ENCODE measurements around the gene HOXA10. TPM values are rescaled to one million over a fixed set of nuclear protein-coding genes. Genes with fewer than 3 reads are reported as not detected.

Gene HOXA10
- total RNA-seq, 1 experiment from 2014 or later = 19.6 TPM

GRCh38 chr7:27176962-27177794, 3.1 kb upstream of the HOXA10 start:
- Histone ChIP-seq H3K4me2 (ENCODE audit: low read length) (no peak overlapping the region), H3K9ac (ENCODE audit: low read length) (no peak overlapping the region), H3K9me3 (ENCODE audit: control insufficient read depth in 1 of 2, insufficient read depth in 1 of 2, low read depth in 1 of 2, low read length in 2 of 2) (no peaks in the 10 kb centered on the region), H3K27ac (ENCODE audit: low read depth, low read length) (no peak overlapping the region), H3K79me2 (ENCODE audit: insufficient read depth, low read length) (peaks cover 27% of the 10 kb centered on the region), H3K36me3 (ENCODE audit: control insufficient read depth in 1 of 2, insufficient read depth in 2 of 2, low read length in 2 of 2) (no peaks in the 10 kb centered on the region), H3K9me2 (ENCODE audit: insufficient read depth) (no peaks in the 10 kb centered on the region), H3K4me1 (ENCODE audit: control insufficient read depth in 1 of 2, insufficient read depth in 2 of 2, low read length in 2 of 2) (peaks cover 26 to 51% of the 10 kb centered on the region in 2 experiments), H3K27me3 (ENCODE audit: insufficient read depth, low read length) (no peaks in the 10 kb centered on the region), H2AFZ (ENCODE audit: low read depth, low read length, poor library complexity, severe bottlenecking) (no peak overlapping the region), H4K20me1 (ENCODE audit: insufficient read depth) (no peaks in the 10 kb centered on the region), H3K4me3 (replicated peaks in 1 of 2; ENCODE audit: low read depth in 1 of 2, low read length in 2 of 2) (no peak overlapping the region)
- intact Hi-C loops (cut with micrococcal nuclease) = no loop called here
- POLR2A ChIA-PET = no interaction called here
- BruUV-seq (replicated peaks) = no TSS peak
- CTCF ChIA-PET = no interaction called here
- no peak for ATAC-seq
- no peak for TF ChIP-seq ELF1 (IDR thresholded peaks at IDR 0.05; ENCODE audit: borderline replicate concordance, low read depth)
- TF ChIP-seq POLR2AphosphoS5 (IDR thresholded peaks at IDR 0.05; ENCODE audit: low read depth, low read length) = no peak
- TF ChIP-seq SRF (IDR thresholded peaks at IDR 0.05; ENCODE audit: low read depth) = no peak
- TF ChIP-seq, protein P1, sequence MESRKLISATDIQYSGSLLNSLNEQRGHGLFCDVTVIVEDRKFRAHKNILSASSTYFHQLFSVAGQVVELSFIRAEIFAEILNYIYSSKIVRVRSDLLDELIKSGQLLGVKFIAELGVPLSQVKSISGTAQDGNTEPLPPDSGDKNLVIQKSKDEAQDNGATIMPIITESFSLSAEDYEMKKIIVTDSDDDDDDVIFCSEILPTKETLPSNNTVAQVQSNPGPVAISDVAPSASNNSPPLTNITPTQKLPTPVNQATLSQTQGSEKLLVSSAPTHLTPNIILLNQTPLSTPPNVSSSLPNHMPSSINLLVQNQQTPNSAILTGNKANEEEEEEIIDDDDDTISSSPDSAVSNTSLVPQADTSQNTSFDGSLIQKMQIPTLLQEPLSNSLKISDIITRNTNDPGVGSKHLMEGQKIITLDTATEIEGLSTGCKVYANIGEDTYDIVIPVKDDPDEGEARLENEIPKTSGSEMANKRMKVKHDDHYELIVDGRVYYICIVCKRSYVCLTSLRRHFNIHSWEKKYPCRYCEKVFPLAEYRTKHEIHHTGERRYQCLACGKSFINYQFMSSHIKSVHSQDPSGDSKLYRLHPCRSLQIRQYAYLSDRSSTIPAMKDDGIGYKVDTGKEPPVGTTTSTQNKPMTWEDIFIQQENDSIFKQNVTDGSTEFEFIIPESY (IDR thresholded peaks at IDR 0.05; ENCODE audit: extremely low read depth, insufficient replicate concordance, low read length) = no peak
- no peak for TF ChIP-seq ZFX (IDR thresholded peaks at IDR 0.05)
- TF ChIP-seq SIN3A (IDR thresholded peaks at IDR 0.05; ENCODE audit: low read depth) = no peak
- TF ChIP-seq CEBPB (IDR thresholded peaks at IDR 0.05; ENCODE audit: low read depth) = no peak
- TF ChIP-seq ATF3 (IDR thresholded peaks at IDR 0.05) = no peak
- TF ChIP-seq TCF7L2 (IDR thresholded peaks at IDR 0.05; ENCODE audit: borderline replicate concordance, extremely low read depth, insufficient read depth, insufficient read length) = no peak
- TF ChIP-seq RAD21 (IDR thresholded peaks at IDR 0.05; ENCODE audit: low read depth) = no peak
- no peak for TF ChIP-seq REST (IDR thresholded peaks at IDR 0.05; ENCODE audit: low read depth)
- no peak for TF ChIP-seq POLR2A (IDR thresholded peaks at IDR 0.05; ENCODE audit: borderline replicate concordance, extremely low read depth, insufficient read depth, insufficient read length)
- no peak for TF ChIP-seq JUND (IDR thresholded peaks at IDR 0.05)
- TF ChIP-seq EGR1 (IDR thresholded peaks at IDR 0.05; ENCODE audit: low read depth) = no peak
- TF ChIP-seq CTCF (IDR thresholded peaks at IDR 0.05 in 2 of 3, conservative IDR thresholded peaks at IDR 0.05 in 1 of 3; ENCODE audit: borderline replicate concordance in 1 of 3, insufficient read depth in 1 of 3, low read depth in 2 of 3, low read length in 2 of 3) = no peak
- TF ChIP-seq ZNF274 (IDR thresholded peaks at IDR 0.05; ENCODE audit: low read depth, low read length) = no peak
- no peak for TF ChIP-seq FOSL1 (IDR thresholded peaks at IDR 0.05; ENCODE audit: low read depth)
- TF ChIP-seq, protein P2, sequence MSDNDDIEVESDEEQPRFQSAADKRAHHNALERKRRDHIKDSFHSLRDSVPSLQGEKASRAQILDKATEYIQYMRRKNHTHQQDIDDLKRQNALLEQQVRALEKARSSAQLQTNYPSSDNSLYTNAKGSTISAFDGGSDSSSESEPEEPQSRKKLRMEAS (IDR thresholded peaks at IDR 0.05) = no peak
- no peak for TF ChIP-seq EZH2phosphoT487 (IDR thresholded peaks at IDR 0.05; ENCODE audit: borderline replicate concordance)
- no peak for TF ChIP-seq CBX3 (IDR thresholded peaks at IDR 0.05; ENCODE audit: low read depth)
- no peak for DNase-seq (ENCODE audit: low read depth, low spot score)
- RAD21 ChIA-PET (ENCODE audit: low non-redundant PET in 1 of 2, low total read pairs in 2 of 2, uncharacterized antibody in 2 of 2, unreplicated experiment in 2 of 2) = no interaction called here
